Breast epithelium (tissue), 4 donors: ENCODE measurements around the gene SDK1. TPM values are rescaled to one million over a fixed set of nuclear protein-coding genes. Genes with fewer than 3 reads are reported as not detected.

ENCODE experiments used
- DNase-seq, 2 donors: peaks; one replicate each; pipeline ENCODE4 v3.0.0-alpha.2; 2019; ENCODE audit warnings: low spot score in 2 of 2
- H3K27ac ChIP-seq, 2 donors: fragments of 200-600 bp; sonication (generic) in 1 of 2; one replicate each; pipeline ENCODE4 v1.5.1; 2016 to 2019; ENCODE audit warnings: mild to moderate bottlenecking in 1 of 2
- H3K27me3 ChIP-seq, 2 donors: fragments of 200-600 bp; sonication (generic) in 1 of 2; one replicate each; pipeline versions ENCODE4 v1.5.1 to v1.6.0; 2017 to 2019; ENCODE audit warnings: control low read depth in 1 of 2, mild to moderate bottlenecking in 1 of 2
- H3K36me3 ChIP-seq: fragments of 200-600 bp; one replicate; pipeline ENCODE4 v1.5.1; 2019
- H3K4me1 ChIP-seq, 2 donors: fragments of 200-600 bp; sonication (generic); one replicate each; pipeline ENCODE4 v1.5.1; 2016 to 2019; ENCODE audit warnings: control low read depth in 1 of 2
- H3K4me3 ChIP-seq, 3 donors: fragments of 200-600 bp; sonication (generic); 1 replicate in 2 of 3; 2 replicates in 1 of 3; pipeline ENCODE4 v1.5.1; 2016 to 2019; ENCODE audit warnings: mild to moderate bottlenecking in 3 of 3, moderate library complexity in 2 of 3
- H3K9me3 ChIP-seq, 2 donors: fragments of 200-600 bp; sonication (generic) in 1 of 2; one replicate each; pipeline ENCODE4 v1.5.1; 2016 to 2019; ENCODE audit warnings: control low read depth in 1 of 2
- CTCF ChIP-seq, 3 donors: fragments of 450-650 bp; IDR thresholded peaks; one replicate each; pipeline ENCODE4 v1.5.1; 2016 to 2017; ENCODE audit warnings: antibody characterized with exemption in 3 of 3, mild to moderate bottlenecking in 3 of 3, moderate library complexity in 3 of 3
- POLR2A ChIP-seq: fragments of 450-650 bp; IDR thresholded peaks from one replicate; pipeline ENCODE4 v1.6.1; 2016; ENCODE audit warnings: antibody characterized with exemption, mild to moderate bottlenecking, moderate library complexity
- POLR2AphosphoS5 ChIP-seq, 3 donors: sonication (generic); formaldehyde crosslinking; IDR thresholded peaks; one replicate each; pipeline ENCODE4 v1.6.1; 2017; ENCODE audit warnings: antibody characterized with exemption in 3 of 3
- intact Hi-C: fragments of 100-400 bp; cut with DNase I; formaldehyde crosslinking; loops from one replicate; pipeline ENCODE4 v1.15.1; 2023; ENCODE audit warnings: low total_unique reads
- total RNA-seq, 3 donors: library from RNA; depleted of rRNA; stranded (reverse); fragments of >200 nt; gene quantifications; one replicate each; pipeline ENCODE4 v1.1.0, GENCODE V29; 2016

Gene SDK1
- total RNA-seq, 3 donors from 2014 or later, result 3.7 to 18.2 (median 6.6) TPM

- no peak for TF ChIP-seq CTCF (IDR thresholded peaks at IDR 0.05)
- TF ChIP-seq POLR2AphosphoS5 (IDR thresholded peaks at IDR 0.05), result no peak
- no peak for TF ChIP-seq POLR2A
- intact Hi-C loops, result no loop called here
- Histone ChIP-seq H3K36me3 (no peaks in the 10 kb centered on the region), H3K27ac (no peak overlapping the region), H3K4me3 (no peak overlapping the region), H3K4me1 (peaks cover 0 to 3% of the 10 kb centered on the region in 2 donors), H3K9me3 (no peaks in the 10 kb centered on the region), H3K27me3 (no peaks in the 10 kb centered on the region)
- no peak for DNase-seq
These were observed 857.5 kb downstream of the SDK1 start for GRCh38 chr7:4158441-4159153.

- Histone ChIP-seq H3K4me1 (peaks cover 0 to 3% of the 10 kb centered on the region in 2 donors), H3K27ac (no peak overlapping the region), H3K4me3 (no peak overlapping the region), H3K36me3 (no peaks in the 10 kb centered on the region), H3K9me3 (no peaks in the 10 kb centered on the region), H3K27me3 (no peaks in the 10 kb centered on the region)
- DNase-seq, result no peak
- TF ChIP-seq POLR2A, result no peak
- TF ChIP-seq POLR2AphosphoS5 (IDR thresholded peaks at IDR 0.05), result no peak
- no peak for TF ChIP-seq CTCF (IDR thresholded peaks at IDR 0.05)
- intact Hi-C loops, result no loop called here
These were observed 858.1 kb downstream of the SDK1 start for GRCh38 chr7:4159154-4159501.

- TF ChIP-seq CTCF (IDR thresholded peaks at IDR 0.05), result no peak
- no peak for TF ChIP-seq POLR2A
- no peak for TF ChIP-seq POLR2AphosphoS5 (IDR thresholded peaks at IDR 0.05)
- Histone ChIP-seq H3K36me3 (no peaks in the 10 kb centered on the region), H3K27ac (no peak overlapping the region), H3K27me3 (no peaks in the 10 kb centered on the region), H3K9me3 (no peaks in the 10 kb centered on the region), H3K4me3 (no peak overlapping the region), H3K4me1 (peaks cover 0 to 3% of the 10 kb centered on the region in 2 donors)
- no peak for DNase-seq
- intact Hi-C loops, result loop anchor here (5.0 kb wide), 1 partner anchor 1223 kb away; no protein-coding TSS in a partner anchor
These were observed 858.9 kb downstream of the SDK1 start for GRCh38 chr7:4159761-4160554.

- no peak for DNase-seq
- H3K4me3 ChIP-seq, result no peak overlapping the region
- no peaks in the 10 kb centered on the region for H3K36me3 ChIP-seq
- peaks cover 0 to 3% of the 10 kb centered on the region in 2 donors for H3K4me1 ChIP-seq
- intact Hi-C loops, result loop anchor here (5.0 kb wide), 1 partner anchor 1226 kb away; no protein-coding TSS in a partner anchor
- H3K27me3 ChIP-seq, result no peaks in the 10 kb centered on the region
- no peaks in the 10 kb centered on the region for H3K9me3 ChIP-seq
- no peak overlapping the region for H3K27ac ChIP-seq
- TF ChIP-seq POLR2A (no peak), POLR2AphosphoS5 (IDR thresholded peaks at IDR 0.05) (no peak), CTCF (IDR thresholded peaks at IDR 0.05) (no peak)
These were observed 862.0 kb downstream of the SDK1 start for GRCh38 chr7:4162884-4163564.
